MM.1S (cell line): ENCODE results near the gene CNPY1.

Source experiments
- DNase-seq: peaks from one replicate; pipeline ENCODE4 v3.0.0-alpha.2; 2015
- H2AFZ ChIP-seq: fragments of 300-600 bp; sonication (generic); 2 replicates; pipeline ENCODE4 v1.6.0; 2016; ENCODE audit warnings: antibody characterized with exemption, low read length
- H3F3A ChIP-seq: fragments of 300-600 bp; sonication (generic); 2 replicates; pipeline ENCODE4 v1.6.1; 2016; ENCODE audit warnings: mild to moderate bottlenecking, antibody characterized with exemption, low read length, moderate library complexity, mixed read lengths; ENCODE audit not compliant: insufficient read depth
- H3K27ac ChIP-seq: fragments of 300-600 bp; sonication (generic); 2 replicates; pipeline ENCODE4 v1.5.1; 2016; ENCODE audit warnings: mild to moderate bottlenecking, low read length
- H3K27me3 ChIP-seq: fragments of 300-600 bp; sonication (generic); replicated peaks from 2 replicates; pipeline ENCODE4 v1.6.0; 2016; ENCODE audit warnings: low read length; ENCODE audit not compliant: insufficient read depth
- H3K36me3 ChIP-seq: fragments of 300-600 bp; sonication (generic); replicated peaks from 2 replicates; pipeline ENCODE4 v1.6.1; 2016; ENCODE audit warnings: mild to moderate bottlenecking, low read length, mixed read lengths; ENCODE audit not compliant: insufficient read depth
- H3K4me1 ChIP-seq: fragments of 300-600 bp; sonication (generic); 2 replicates; pipeline ENCODE4 v1.6.1; 2016; ENCODE audit warnings: low read length, mixed read lengths
- H3K4me2 ChIP-seq: fragments of 300-600 bp; sonication (generic); 2 replicates; pipeline ENCODE4 v1.6.0; 2016; ENCODE audit warnings: low read depth, low read length
- H3K4me3 ChIP-seq: fragments of 300-600 bp; sonication (generic); 2 replicates; pipeline ENCODE4 v1.5.1; 2016; ENCODE audit warnings: low read length, mixed read lengths
- H3K79me2 ChIP-seq: fragments of 300-600 bp; sonication (generic); 2 replicates; pipeline ENCODE4 v1.6.1; 2016; ENCODE audit warnings: mixed run types, low read length, mixed read lengths
- H3K9ac ChIP-seq: fragments of 300-600 bp; sonication (generic); 2 replicates; pipeline ENCODE4 v1.6.1; 2016; ENCODE audit warnings: low read length, mixed read lengths
- H3K9me2 ChIP-seq: fragments of 300-600 bp; sonication (generic); replicated peaks from 2 replicates; pipeline ENCODE4 v1.6.1; 2016; ENCODE audit warnings: mild to moderate bottlenecking, low read length, mixed read lengths; ENCODE audit not compliant: insufficient read depth
- H3K9me3 ChIP-seq: fragments of 300-600 bp; sonication (generic); replicated peaks from 2 replicates; pipeline ENCODE4 v1.6.1; 2016; ENCODE audit warnings: mild to moderate bottlenecking, low read length, mixed read lengths; ENCODE audit not compliant: insufficient read depth
- H4K20me1 ChIP-seq: fragments of 300-600 bp; sonication (generic); 2 replicates; pipeline ENCODE4 v1.6.1; 2016; ENCODE audit warnings: mild to moderate bottlenecking, low read length, moderate library complexity, mixed read lengths; ENCODE audit not compliant: insufficient read depth
- CTCF ChIP-seq: fragments of 300-600 bp; sonication (generic); IDR thresholded peaks from 2 replicates; pipeline ENCODE4 v1.5.1; 2016; ENCODE audit warnings: antibody characterized with exemption, low read length, mixed read lengths
- EZH2 ChIP-seq: fragments of 300-600 bp; sonication (generic); optimal IDR thresholded peaks from 2 replicates; pipeline ENCODE3; 2017; ENCODE audit warnings: low read depth, mild to moderate bottlenecking, antibody characterized with exemption, low read length, mixed read lengths
- EZH2phosphoT487 ChIP-seq: fragments of 300-600 bp; sonication (generic); IDR thresholded peaks from 2 replicates; pipeline ENCODE4 v1.6.1; 2018; ENCODE audit warnings: antibody characterized with exemption, low read length

CNPY1 gene

GRCh38 chr7:155553871-155554270 is 7.5 kb upstream of the CNPY1 start:
- TF ChIP-seq EZH2phosphoT487 = no peak
- TF ChIP-seq CTCF = no peak
- no peak for TF ChIP-seq EZH2

DNA sequence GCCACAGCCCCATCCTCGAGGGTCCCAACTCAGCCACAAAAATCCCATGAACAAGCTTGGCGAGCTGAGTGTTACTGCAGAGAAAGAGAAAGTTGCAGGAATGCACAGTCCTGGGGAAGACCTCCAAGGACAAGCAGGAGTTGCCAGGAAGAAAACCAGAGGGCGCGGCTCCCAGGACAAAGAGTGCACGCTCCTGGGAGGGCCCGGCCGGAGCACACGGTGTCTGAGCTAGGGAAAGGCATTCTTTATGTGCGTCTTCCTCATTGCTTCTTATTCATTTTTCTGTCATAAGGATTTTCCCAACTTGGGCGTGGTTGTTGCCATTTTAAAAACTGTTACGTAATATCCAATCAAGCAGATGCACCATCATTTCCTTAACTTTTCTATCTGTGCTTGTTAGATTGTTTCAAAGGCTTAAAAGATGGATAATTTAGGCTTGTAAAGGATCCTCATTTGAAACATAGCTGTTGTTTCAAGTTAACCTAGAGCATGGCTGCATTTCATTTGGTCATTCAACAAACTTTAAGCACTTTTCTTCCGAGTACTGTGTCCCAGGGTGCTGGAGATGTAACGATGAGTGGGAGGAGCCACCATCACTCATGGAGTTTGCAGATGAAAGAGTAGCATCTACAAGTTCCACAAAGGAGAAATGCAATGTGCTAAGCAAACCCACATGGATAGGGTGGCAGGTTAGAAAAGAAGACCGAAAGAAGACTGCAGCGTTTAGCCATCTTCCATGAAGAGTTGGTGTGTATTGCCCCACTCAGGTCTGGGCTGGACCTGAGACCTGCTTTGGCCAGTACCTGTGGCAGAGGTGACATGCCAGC is 5.6 kb upstream of the CNPY1 start:
- no peaks in the 10 kb centered on the region for H4K20me1 ChIP-seq
- peaks cover 85% of the 10 kb centered on the region for H3K27me3 ChIP-seq
- H3K9me2 ChIP-seq = no peaks in the 10 kb centered on the region
- no peaks in the 10 kb centered on the region for H3K4me1 ChIP-seq
- no peak overlapping the region for H3K4me3 ChIP-seq
- DNase-seq = no peak
- H3K4me2 ChIP-seq = no peak overlapping the region
- H3F3A ChIP-seq = no peaks in the 10 kb centered on the region
- no peak overlapping the region for H2AFZ ChIP-seq
- H3K36me3 ChIP-seq = no peaks in the 10 kb centered on the region
- H3K27ac ChIP-seq = no peak overlapping the region
- H3K9me3 ChIP-seq = no peaks in the 10 kb centered on the region
- H3K79me2 ChIP-seq = no peaks in the 10 kb centered on the region
- no peak overlapping the region for H3K9ac ChIP-seq
- TF ChIP-seq CTCF (no peak), EZH2 (no peak), EZH2phosphoT487 (no peak)

More at GRCh38 chr7:155553871-155554270, 7.5 kb upstream of the CNPY1 start:
- no peak overlapping the region for H3K4me2 ChIP-seq
- H3K9ac ChIP-seq = no peak overlapping the region
- no peaks in the 10 kb centered on the region for H3K9me2 ChIP-seq
- no peaks in the 10 kb centered on the region for H3K9me3 ChIP-seq
- H3K79me2 ChIP-seq = no peaks in the 10 kb centered on the region
- no peak overlapping the region for H3K4me3 ChIP-seq
- H3K36me3 ChIP-seq = no peaks in the 10 kb centered on the region
- H3K27ac ChIP-seq = no peak overlapping the region
- no peaks in the 10 kb centered on the region for H3K4me1 ChIP-seq
- no peak overlapping the region for H2AFZ ChIP-seq
- H3K27me3 ChIP-seq = peaks cover 85% of the 10 kb centered on the region
- no peaks in the 10 kb centered on the region for H4K20me1 ChIP-seq
- no peaks in the 10 kb centered on the region for H3F3A ChIP-seq
- no peak for DNase-seq

DNA sequence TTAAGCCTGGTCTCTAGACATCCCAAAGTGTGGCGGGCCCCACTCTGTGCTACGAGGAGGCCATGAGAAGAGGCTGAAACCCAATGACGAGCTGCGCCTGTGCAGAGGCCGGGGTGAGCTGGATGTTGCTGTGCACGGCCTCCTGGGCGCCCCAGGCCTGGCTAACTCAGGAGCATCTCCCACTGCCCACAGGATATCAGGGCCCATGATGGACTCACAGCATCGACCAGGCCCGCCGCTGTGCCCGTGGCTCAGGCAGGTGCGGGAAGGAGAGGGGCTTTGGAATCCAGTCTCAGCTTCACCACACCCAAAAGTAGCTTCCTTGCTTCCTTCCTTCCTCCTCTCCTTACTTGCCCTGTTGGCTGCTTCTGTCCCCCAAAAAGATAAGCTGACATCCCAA is 4.6 kb upstream of the CNPY1 start:
- H2AFZ ChIP-seq = no peak overlapping the region
- no peak overlapping the region for H3K27ac ChIP-seq
- H3K9me3 ChIP-seq = no peaks in the 10 kb centered on the region
- no peaks in the 10 kb centered on the region for H3K36me3 ChIP-seq
- H3F3A ChIP-seq = no peaks in the 10 kb centered on the region
- H3K9ac ChIP-seq = no peak overlapping the region
- no peaks in the 10 kb centered on the region for H3K9me2 ChIP-seq
- no peak overlapping the region for H3K4me3 ChIP-seq
- H3K27me3 ChIP-seq = peaks cover 88% of the 10 kb centered on the region
- H3K4me1 ChIP-seq = no peaks in the 10 kb centered on the region
- TF ChIP-seq EZH2 (no peak), CTCF (no peak), EZH2phosphoT487 (no peak)
- H3K4me2 ChIP-seq = no peak overlapping the region
- no peak for DNase-seq
- H4K20me1 ChIP-seq = no peaks in the 10 kb centered on the region
- no peaks in the 10 kb centered on the region for H3K79me2 ChIP-seq
